ENCODE measurements around the gene GOLGA5. TPM values are rescaled to one million over a fixed set of nuclear protein-coding genes. Genes with fewer than 3 reads are reported as not detected.

Gene GOLGA5
- total RNA-seq, 1 donor from 2014 or later: 20.1 TPM

GRCh38 chr14:92861856-92862745 lies 68.0 kb downstream of the GOLGA5 start:
- Mint-ChIP-seq H3K36me3 (ENCODE audit: low read depth) (no peaks in the 10 kb centered on the region), H3K27ac (no peak overlapping the region), H3K27me3 (no peaks in the 10 kb centered on the region), H3K4me1 (peaks cover 2% of the 10 kb centered on the region), H3K4me3 (no peak overlapping the region), H3K9me3 (no peaks in the 10 kb centered on the region)
- intact Hi-C loops (cut with micrococcal nuclease): no loop called here
- no peak for DNase-seq

GRCh38 chr14:92863286-92864080 lies 69.4 kb downstream of the GOLGA5 start:
- Mint-ChIP-seq H3K27ac (no peak overlapping the region), H3K4me1 (peaks cover 2% of the 10 kb centered on the region), H3K9me3 (no peaks in the 10 kb centered on the region), H3K4me3 (no peak overlapping the region), H3K27me3 (no peaks in the 10 kb centered on the region), H3K36me3 (ENCODE audit: low read depth) (no peaks in the 10 kb centered on the region)
- no peak for DNase-seq
- intact Hi-C loops (cut with micrococcal nuclease): no loop called here

- no peaks in the 10 kb centered on the region for H3K9me3 Mint-ChIP-seq
- no peaks in the 10 kb centered on the region for H3K36me3 Mint-ChIP-seq (ENCODE audit: low read depth)
- intact Hi-C loops (cut with micrococcal nuclease): no loop called here
- H3K4me1 Mint-ChIP-seq: peaks cover 2% of the 10 kb centered on the region
- DNase-seq: no peak
- H3K4me3 Mint-ChIP-seq: no peak overlapping the region
- no peak overlapping the region for H3K27ac Mint-ChIP-seq
- H3K27me3 Mint-ChIP-seq: no peaks in the 10 kb centered on the region
These were observed 71.6 kb downstream of the GOLGA5 start for GRCh38 chr14:92865674-92866073.

- no peak overlapping the region for H3K27ac Mint-ChIP-seq
- intact Hi-C loops (cut with micrococcal nuclease): no loop called here
- no peaks in the 10 kb centered on the region for H3K9me3 Mint-ChIP-seq
- H3K4me1 Mint-ChIP-seq: peaks cover 2% of the 10 kb centered on the region
- DNase-seq: no peak
- H3K27me3 Mint-ChIP-seq: no peaks in the 10 kb centered on the region
- no peak overlapping the region for H3K4me3 Mint-ChIP-seq
- no peaks in the 10 kb centered on the region for H3K36me3 Mint-ChIP-seq (ENCODE audit: low read depth)
These were observed 72.2 kb downstream of the GOLGA5 start for GRCh38 chr14:92866181-92866752.

GRCh38 chr14:92866901-92867865 lies 73.1 kb downstream of the GOLGA5 start:
- intact Hi-C loops (cut with micrococcal nuclease): no loop called here
- no peaks in the 10 kb centered on the region for H3K9me3 Mint-ChIP-seq
- no peak overlapping the region for H3K4me3 Mint-ChIP-seq
- no peaks in the 10 kb centered on the region for H3K36me3 Mint-ChIP-seq (ENCODE audit: low read depth)
- DNase-seq: no peak
- H3K27ac Mint-ChIP-seq: no peak overlapping the region
- peaks cover 1% of the 10 kb centered on the region for H3K4me1 Mint-ChIP-seq
- H3K27me3 Mint-ChIP-seq: no peaks in the 10 kb centered on the region

GRCh38 chr14:92874962-92875661 lies 81.0 kb downstream of the GOLGA5 start:
- Mint-ChIP-seq H3K4me3 (no peak overlapping the region), H3K27me3 (peaks cover 28% of the 10 kb centered on the region), H3K27ac (no peak overlapping the region), H3K36me3 (ENCODE audit: low read depth) (no peaks in the 10 kb centered on the region), H3K9me3 (no peaks in the 10 kb centered on the region), H3K4me1 (no peaks in the 10 kb centered on the region)
- DNase-seq: no peak
- intact Hi-C loops (cut with micrococcal nuclease): no loop called here

GRCh38 chr14:92877757-92878431 lies 83.8 kb downstream of the GOLGA5 start:
- Mint-ChIP-seq H3K27me3 (peaks cover 38% of the 10 kb centered on the region), H3K9me3 (no peaks in the 10 kb centered on the region), H3K36me3 (ENCODE audit: low read depth) (no peaks in the 10 kb centered on the region), H3K27ac (no peak overlapping the region), H3K4me1 (no peaks in the 10 kb centered on the region), H3K4me3 (no peak overlapping the region)
- no peak for DNase-seq
- intact Hi-C loops (cut with micrococcal nuclease): no loop called here

GRCh38 chr14:92880351-92880750 lies 86.2 kb downstream of the GOLGA5 start:
- Mint-ChIP-seq H3K36me3 (ENCODE audit: low read depth) (no peaks in the 10 kb centered on the region), H3K9me3 (no peaks in the 10 kb centered on the region), H3K27ac (no peak overlapping the region), H3K4me1 (peaks cover 2% of the 10 kb centered on the region), H3K27me3 (peaks cover 36% of the 10 kb centered on the region), H3K4me3 (no peak overlapping the region)
- DNase-seq: no peak
- intact Hi-C loops (cut with micrococcal nuclease): no loop called here

- intact Hi-C loops (cut with micrococcal nuclease): no loop called here
- Mint-ChIP-seq H3K9me3 (no peaks in the 10 kb centered on the region), H3K4me1 (peaks cover 3% of the 10 kb centered on the region), H3K36me3 (ENCODE audit: low read depth) (no peaks in the 10 kb centered on the region), H3K4me3 (no peak overlapping the region), H3K27me3 (peaks cover 36% of the 10 kb centered on the region), H3K27ac (no peak overlapping the region)
- DNase-seq: no peak
These were observed 86.7 kb downstream of the GOLGA5 start for GRCh38 chr14:92880851-92881250.

GRCh38 chr14:92883066-92883465 lies 89.0 kb downstream of the GOLGA5 start:
- Mint-ChIP-seq H3K36me3 (ENCODE audit: low read depth) (no peaks in the 10 kb centered on the region), H3K9me3 (no peaks in the 10 kb centered on the region), H3K4me3 (no peak overlapping the region), H3K27me3 (peaks cover 24% of the 10 kb centered on the region), H3K27ac (no peak overlapping the region), H3K4me1 (peaks cover 3% of the 10 kb centered on the region)
- no peak for DNase-seq
- intact Hi-C loops (cut with micrococcal nuclease): no loop called here

GRCh38 chr14:92884410-92884809 lies 90.3 kb downstream of the GOLGA5 start:
- H3K9me3 Mint-ChIP-seq: peaks cover 1% of the 10 kb centered on the region

GRCh38 chr14:92885279-92886061 lies 91.4 kb downstream of the GOLGA5 start:
- peaks cover 5% of the 10 kb centered on the region for H3K9me3 Mint-ChIP-seq
- no peak for DNase-seq
- no peak overlapping the region for H3K27ac Mint-ChIP-seq
- no peaks in the 10 kb centered on the region for H3K36me3 Mint-ChIP-seq (ENCODE audit: low read depth)
- peaks cover 3% of the 10 kb centered on the region for H3K4me1 Mint-ChIP-seq
- H3K27me3 Mint-ChIP-seq: peaks cover 20% of the 10 kb centered on the region
- no peak overlapping the region for H3K4me3 Mint-ChIP-seq
- intact Hi-C loops (cut with micrococcal nuclease): no loop called here

More at GRCh38 chr14:92884410-92884809, 90.3 kb downstream of the GOLGA5 start:
- Mint-ChIP-seq H3K4me3 (no peak overlapping the region), H3K36me3 (ENCODE audit: low read depth) (no peaks in the 10 kb centered on the region), H3K4me1 (peaks cover 3% of the 10 kb centered on the region), H3K27ac (no peak overlapping the region), H3K27me3 (peaks cover 22% of the 10 kb centered on the region)
- intact Hi-C loops (cut with micrococcal nuclease): no loop called here
- no peak for DNase-seq
